Kidney epithelial cell (primary cell): ENCODE measurements around the gene FSTL4. TPM values are rescaled to one million over a fixed set of nuclear protein-coding genes. Genes with fewer than 3 reads are reported as not detected.

ENCODE experiments used
- DNase-seq: peaks from one replicate; pipeline ENCODE4 v3.0.0-alpha.2; 2010; ENCODE audit warnings: low read depth
- H3K27me3 ChIP-seq: 2 replicates; pipeline ENCODE4 v1.6.0; 2011; ENCODE audit warnings: low read length; ENCODE audit not compliant: control insufficient read depth, insufficient read depth
- H3K36me3 ChIP-seq: 2 replicates; pipeline ENCODE4 v1.5.1; 2011; ENCODE audit warnings: low read length; ENCODE audit not compliant: control insufficient read depth, insufficient read depth
- H3K4me3 ChIP-seq: 2 replicates; pipeline ENCODE4 v1.5.1; 2011; ENCODE audit warnings: low read depth, mild to moderate bottlenecking, control low read depth, low read length
- CTCF ChIP-seq: IDR thresholded peaks from 2 replicates; pipeline ENCODE4 v1.5.1; 2011; ENCODE audit warnings: mild to moderate bottlenecking, moderate library complexity, low read length, control low read depth, inconsistent platforms; ENCODE audit not compliant: insufficient read depth, poor library complexity, severe bottlenecking
- total RNA-seq: library from RNA; depleted of rRNA; stranded (reverse); fragments of >200 nt; gene quantifications from 2 replicates; pipeline ENCODE4 v1.2.3, GENCODE V29; 2015

FSTL4 gene
- total RNA-seq, 1 donor from 2014 or later: not detected

- no peak for TF ChIP-seq CTCF
- no peak overlapping the region for H3K4me3 ChIP-seq
- no peaks in the 10 kb centered on the region for H3K27me3 ChIP-seq
- no peak for DNase-seq
- H3K36me3 ChIP-seq: no peaks in the 10 kb centered on the region
These were observed 118.0 kb downstream of the FSTL4 start for GRCh38 chr5:133494232-133494922.

GRCh38 chr5:133489632-133490031 is 122.7 kb downstream of the FSTL4 start:
- TF ChIP-seq CTCF: no peak
- Histone ChIP-seq H3K36me3 (no peaks in the 10 kb centered on the region), H3K27me3 (peaks cover 8% of the 10 kb centered on the region), H3K4me3 (no peak overlapping the region)
- DNase-seq: no peak

GRCh38 chr5:133487093-133487492 is 125.2 kb downstream of the FSTL4 start:
- H3K4me3 ChIP-seq: no peak overlapping the region
- TF ChIP-seq CTCF: no peak
- H3K27me3 ChIP-seq: peaks cover 11% of the 10 kb centered on the region
- no peak for DNase-seq
- no peaks in the 10 kb centered on the region for H3K36me3 ChIP-seq

- no peak for TF ChIP-seq CTCF
These were observed 126.9 kb downstream of the FSTL4 start for GRCh38 chr5:133485468-133485867.

GRCh38 chr5:133483406-133484090 is 128.8 kb downstream of the FSTL4 start:
- no peak for DNase-seq
- H3K36me3 ChIP-seq: no peaks in the 10 kb centered on the region
- no peak for TF ChIP-seq CTCF
- peaks cover 19% of the 10 kb centered on the region for H3K27me3 ChIP-seq
- no peak overlapping the region for H3K4me3 ChIP-seq

More at GRCh38 chr5:133485468-133485867, 126.9 kb downstream of the FSTL4 start:
- Histone ChIP-seq H3K4me3 (no peak overlapping the region), H3K27me3 (peaks cover 17% of the 10 kb centered on the region), H3K36me3 (no peaks in the 10 kb centered on the region)
- no peak for DNase-seq
